ENCODE data around the gene THSD7A. TPM values are rescaled to one million over a fixed set of nuclear protein-coding genes. Genes with fewer than 3 reads are reported as not detected.

Gene THSD7A
- total RNA-seq, 1 donor from 2014 or later = 0.28 TPM

GRCh38 chr7:11343136-11343535 is 488.9 kb downstream of the THSD7A start:
- no peak for DNase-seq (ENCODE audit: low spot score)
- Mint-ChIP-seq H3K36me3 (no peaks in the 10 kb centered on the region), H3K27ac (no peak overlapping the region), H3K27me3 (ENCODE audit: insufficient read depth, low read depth) (no peaks in the 10 kb centered on the region), H3K4me1 (peaks cover 20% of the 10 kb centered on the region), H3K4me3 (no peak overlapping the region), H3K9me3 (no peaks in the 10 kb centered on the region)
- no peaks in the 10 kb centered on the region for H4K20me1 ChIP-seq (ENCODE audit: low read depth)
- no peaks in the 10 kb centered on the region for H3K36me3 ChIP-seq
- peak overlapping the region; percentile 95 for H2AFZ ChIP-seq (replicated peaks)
- TF ChIP-seq EZH2phosphoT487 (IDR thresholded peaks at IDR 0.05) (no peak), EZH2 (IDR thresholded peaks at IDR 0.05) (no peak)
- TF ChIP-seq, protein P1, sequence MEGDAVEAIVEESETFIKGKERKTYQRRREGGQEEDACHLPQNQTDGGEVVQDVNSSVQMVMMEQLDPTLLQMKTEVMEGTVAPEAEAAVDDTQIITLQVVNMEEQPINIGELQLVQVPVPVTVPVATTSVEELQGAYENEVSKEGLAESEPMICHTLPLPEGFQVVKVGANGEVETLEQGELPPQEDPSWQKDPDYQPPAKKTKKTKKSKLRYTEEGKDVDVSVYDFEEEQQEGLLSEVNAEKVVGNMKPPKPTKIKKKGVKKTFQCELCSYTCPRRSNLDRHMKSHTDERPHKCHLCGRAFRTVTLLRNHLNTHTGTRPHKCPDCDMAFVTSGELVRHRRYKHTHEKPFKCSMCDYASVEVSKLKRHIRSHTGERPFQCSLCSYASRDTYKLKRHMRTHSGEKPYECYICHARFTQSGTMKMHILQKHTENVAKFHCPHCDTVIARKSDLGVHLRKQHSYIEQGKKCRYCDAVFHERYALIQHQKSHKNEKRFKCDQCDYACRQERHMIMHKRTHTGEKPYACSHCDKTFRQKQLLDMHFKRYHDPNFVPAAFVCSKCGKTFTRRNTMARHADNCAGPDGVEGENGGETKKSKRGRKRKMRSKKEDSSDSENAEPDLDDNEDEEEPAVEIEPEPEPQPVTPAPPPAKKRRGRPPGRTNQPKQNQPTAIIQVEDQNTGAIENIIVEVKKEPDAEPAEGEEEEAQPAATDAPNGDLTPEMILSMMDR (IDR thresholded peaks at IDR 0.05) = no peak
- H3K79me2 ChIP-seq (ENCODE audit: low read depth) = no peaks in the 10 kb centered on the region
- no peaks in the 10 kb centered on the region for H3K9me3 ChIP-seq (ENCODE audit: low read depth)
- H3K4me2 ChIP-seq = no peak overlapping the region
- H3K4me1 ChIP-seq = peaks cover 9% of the 10 kb centered on the region
- no peaks in the 10 kb centered on the region for H3F3A ChIP-seq (ENCODE audit: low read depth)
- H3K27ac ChIP-seq = no peak overlapping the region
- no peak overlapping the region for H3K4me3 ChIP-seq
- H3K9ac ChIP-seq = no peak overlapping the region
- no peaks in the 10 kb centered on the region for H3K27me3 ChIP-seq

DNA sequence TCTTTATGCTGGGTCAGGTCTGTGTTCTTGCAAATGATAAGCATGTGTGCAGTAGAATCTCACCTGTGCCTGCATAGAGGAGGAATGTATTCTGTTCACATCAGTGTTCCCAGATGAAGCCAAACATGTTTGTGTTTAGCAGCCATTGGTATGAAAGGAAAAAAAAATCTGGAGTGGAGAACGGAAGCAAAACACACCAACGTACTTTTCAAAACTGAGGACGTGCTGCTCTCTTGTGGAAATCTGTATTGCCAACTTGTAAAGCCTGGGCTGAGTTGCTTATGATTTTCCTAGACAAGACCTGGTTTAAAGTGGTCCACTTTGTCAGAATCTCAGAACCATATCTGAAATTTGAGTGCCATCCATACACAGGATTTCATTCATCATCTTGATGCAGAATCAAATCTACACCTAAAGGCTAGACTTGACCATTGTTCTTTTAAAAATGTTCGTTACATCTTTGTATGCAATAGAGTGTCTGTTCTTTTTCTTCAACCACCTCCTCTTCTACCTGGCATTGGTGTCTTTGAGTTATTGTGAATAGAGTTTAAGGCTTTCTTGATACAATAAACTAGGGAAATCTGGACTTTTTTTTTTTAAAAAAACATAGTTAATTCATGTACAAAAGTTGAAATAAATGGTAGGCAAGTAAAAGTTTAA is 490.6 kb downstream of the THSD7A start:
- Histone ChIP-seq H3K4me2 (no peak overlapping the region), H3K9ac (no peak overlapping the region), H3K4me3 (no peak overlapping the region), H4K20me1 (ENCODE audit: low read depth) (no peaks in the 10 kb centered on the region), H3K27ac (no peak overlapping the region), H3F3A (ENCODE audit: low read depth) (no peaks in the 10 kb centered on the region), H3K36me3 (no peaks in the 10 kb centered on the region), H2AFZ (replicated peaks) (peak overlapping the region; percentile 80), H3K27me3 (no peaks in the 10 kb centered on the region), H3K4me1 (peaks cover 9% of the 10 kb centered on the region), H3K79me2 (ENCODE audit: low read depth) (no peaks in the 10 kb centered on the region), H3K9me3 (ENCODE audit: low read depth) (no peaks in the 10 kb centered on the region)
- H3K4me1 Mint-ChIP-seq = peaks cover 20% of the 10 kb centered on the region
- no peaks in the 10 kb centered on the region for H3K9me3 Mint-ChIP-seq
- DNase-seq (ENCODE audit: low spot score) = peak; percentile 47
- no peaks in the 10 kb centered on the region for H3K36me3 Mint-ChIP-seq
- no peak overlapping the region for H3K4me3 Mint-ChIP-seq
- H3K27me3 Mint-ChIP-seq (ENCODE audit: insufficient read depth, low read depth) = no peaks in the 10 kb centered on the region
- no peak overlapping the region for H3K27ac Mint-ChIP-seq
- TF ChIP-seq, protein P1 (IDR thresholded peaks at IDR 0.05) = peak; percentile 60
- TF ChIP-seq EZH2phosphoT487 (IDR thresholded peaks at IDR 0.05) = no peak

DNA sequence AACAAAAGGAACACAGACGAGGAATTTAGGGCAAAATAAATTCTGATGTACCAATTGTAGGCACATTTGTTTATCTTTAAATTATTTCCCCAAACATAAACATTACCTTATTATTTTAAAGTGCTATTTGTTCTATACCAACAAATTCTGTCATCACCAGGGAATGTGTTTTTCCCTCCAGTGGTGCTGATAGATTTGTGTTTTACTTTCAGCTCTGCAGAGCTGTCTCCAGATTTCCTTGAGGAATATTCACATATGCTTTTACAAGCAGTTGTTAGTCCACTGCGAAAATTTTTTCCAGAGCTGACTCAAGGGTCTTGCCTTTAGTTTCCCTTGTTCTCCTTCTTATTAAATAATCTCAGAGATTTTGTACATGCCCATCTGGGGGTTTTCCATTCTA is 495.6 kb downstream of the THSD7A start:
- H3K27ac ChIP-seq = no peak overlapping the region
- H3K4me1 Mint-ChIP-seq = peaks cover 14% of the 10 kb centered on the region

More for the DNA sequence above, 495.6 kb downstream of the THSD7A start:
- Mint-ChIP-seq H3K9me3 (no peaks in the 10 kb centered on the region), H3K36me3 (no peaks in the 10 kb centered on the region), H3K27me3 (ENCODE audit: insufficient read depth, low read depth) (no peaks in the 10 kb centered on the region), H3K27ac (no peak overlapping the region), H3K4me3 (no peak overlapping the region)
- no peaks in the 10 kb centered on the region for H3K79me2 ChIP-seq (ENCODE audit: low read depth)
- no peaks in the 10 kb centered on the region for H3K36me3 ChIP-seq
- TF ChIP-seq EZH2 (IDR thresholded peaks at IDR 0.05) (no peak), EZH2phosphoT487 (IDR thresholded peaks at IDR 0.05) (no peak)
- TF ChIP-seq, protein P1 (IDR thresholded peaks at IDR 0.05) = no peak
- H3K27me3 ChIP-seq = no peaks in the 10 kb centered on the region
- H3K4me2 ChIP-seq = no peak overlapping the region
- H2AFZ ChIP-seq (replicated peaks) = no peak overlapping the region
- no peak for DNase-seq (ENCODE audit: low spot score)
- H3K9ac ChIP-seq = no peak overlapping the region
- H3K4me1 ChIP-seq = peaks cover 9% of the 10 kb centered on the region
- no peaks in the 10 kb centered on the region for H3K9me3 ChIP-seq (ENCODE audit: low read depth)
- H3F3A ChIP-seq (ENCODE audit: low read depth) = no peaks in the 10 kb centered on the region
- no peaks in the 10 kb centered on the region for H4K20me1 ChIP-seq (ENCODE audit: low read depth)
- no peak overlapping the region for H3K4me3 ChIP-seq

All from neural progenitor cell (in vitro differentiated cells).